Right kidney (tissue), 1 donor: ENCODE measurements around the gene MNX1.

Experiments
- DNase-seq: peaks from one replicate; pipeline ENCODE4 v3.0.0-alpha.2; 2016

The MNX1 gene

GRCh38 chr7:156969972-156970420 is 40.5 kb downstream of the MNX1 start:
- DNase-seq, result no peak

- no peak for DNase-seq
Measured at GRCh38 chr7:156968183-156968582, 42.3 kb downstream of the MNX1 start.

- no peak for DNase-seq
Measured at GRCh38 chr7:156966387-156966786, 44.1 kb downstream of the MNX1 start.

DNA sequence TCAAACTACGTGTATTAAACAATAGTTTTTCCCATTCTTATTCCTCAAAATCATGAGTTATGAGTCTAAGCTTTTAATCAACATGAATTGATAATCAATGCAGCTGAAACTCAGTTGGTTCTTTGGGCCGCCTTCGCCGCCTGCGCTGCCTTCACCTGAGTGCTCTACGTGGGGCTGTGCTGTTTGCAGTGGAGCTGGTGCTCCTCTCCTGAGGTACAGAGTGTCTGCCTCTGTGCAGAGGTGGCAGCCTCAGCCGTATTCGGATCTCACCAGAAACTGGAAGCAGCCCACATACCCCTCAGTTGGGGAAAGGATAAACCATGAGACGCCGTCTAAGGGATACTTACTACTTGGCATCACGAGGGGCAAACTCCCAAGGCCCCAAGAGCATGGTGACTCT is 45.5 kb downstream of the MNX1 start:
- DNase-seq, result no peak

GRCh38 chr7:156963472-156963871 is 47.0 kb downstream of the MNX1 start:
- no peak for DNase-seq

- no peak for DNase-seq
Measured at GRCh38 chr7:156962897-156963296, 47.6 kb downstream of the MNX1 start.

DNA sequence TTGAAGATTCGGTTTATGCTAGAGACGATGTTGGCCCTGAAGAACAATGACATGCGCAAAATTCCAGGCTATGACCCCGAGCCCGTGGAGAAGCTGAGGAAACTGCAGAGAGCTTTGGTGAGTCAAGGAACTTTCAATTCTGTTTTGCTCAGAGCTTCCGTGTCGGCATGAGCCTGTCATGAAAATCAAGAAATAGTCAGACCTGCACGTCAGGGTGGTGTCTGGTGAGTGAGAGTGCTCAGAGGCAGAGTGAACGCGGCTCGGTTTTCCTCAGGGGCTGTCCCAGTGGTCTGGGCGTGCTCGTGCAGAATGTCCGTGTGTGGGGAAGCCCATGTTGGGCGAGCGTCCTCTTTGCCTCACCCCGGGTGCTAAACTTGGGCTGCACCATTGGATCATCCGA is 48.3 kb downstream of the MNX1 start:
- DNase-seq, result no peak

DNA sequence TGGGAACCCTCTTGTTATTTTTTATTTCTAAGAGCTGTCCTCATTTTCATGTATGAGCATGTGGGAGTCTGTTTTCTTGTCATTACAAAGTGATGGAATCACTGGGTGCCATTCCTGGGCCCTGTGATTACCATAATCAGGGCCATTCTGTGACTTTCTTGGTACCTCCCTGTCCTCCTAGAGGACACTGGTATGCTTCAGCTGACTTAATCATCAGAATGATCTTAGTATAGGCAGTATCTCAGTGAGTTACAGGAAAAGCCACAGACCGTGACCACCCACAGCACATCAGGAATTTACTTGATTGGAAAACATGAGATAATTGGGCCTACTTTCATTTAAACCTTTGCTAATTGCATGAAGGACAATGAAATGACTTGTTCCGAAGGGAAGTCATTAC is 53.7 kb downstream of the MNX1 start:
- no peak for DNase-seq

DNA sequence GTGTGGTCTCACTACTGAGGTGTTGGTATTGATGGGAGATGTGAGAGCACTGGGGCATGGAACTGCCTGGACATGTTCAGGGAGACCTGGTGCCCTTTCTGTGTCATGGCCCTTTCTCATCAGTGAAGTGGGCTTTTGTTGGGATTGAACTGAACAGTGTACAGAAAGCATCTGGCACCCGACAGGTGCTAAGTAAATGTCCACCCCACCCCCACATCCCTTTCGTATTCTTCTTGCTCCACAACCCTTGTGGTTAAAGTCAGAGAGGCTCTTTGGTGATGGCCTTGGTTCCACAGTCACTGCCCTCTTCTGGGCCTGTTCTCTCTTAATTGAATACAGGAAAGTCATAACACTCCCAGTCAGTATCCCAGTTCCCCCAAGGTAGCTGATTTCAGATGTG is 55.5 kb downstream of the MNX1 start:
- no peak for DNase-seq
